PFSK-1 (cell line): Measurements from ENCODE around the gene CARD10.

Source experiments
- FOXP2 ChIP-seq: optimal IDR thresholded peaks from 2 replicates; pipeline ENCODE3; 2011; ENCODE audit warnings: borderline replicate concordance, control low read depth, inconsistent platforms; ENCODE audit not compliant: insufficient read depth; ENCODE audit errors: extremely low read length, extremely low read depth
- POLR2AphosphoS5 ChIP-seq: IDR thresholded peaks from 2 replicates; pipeline ENCODE4 v1.6.1; 2012; ENCODE audit warnings: low read depth, mild to moderate bottlenecking, control low read depth, low read length, moderate library complexity
- SIN3A ChIP-seq: IDR thresholded peaks from 2 replicates; pipeline ENCODE4 v1.6.1; 2012; ENCODE audit warnings: mild to moderate bottlenecking, low read length, moderate library complexity, borderline replicate concordance; ENCODE audit not compliant: insufficient read depth
- TAF1 ChIP-seq: IDR thresholded peaks from 2 replicates; pipeline ENCODE4 v1.6.1; 2012; ENCODE audit warnings: low read length, control low read depth, borderline replicate concordance; ENCODE audit not compliant: insufficient read depth

- no peak for TF ChIP-seq FOXP2
- TF ChIP-seq POLR2AphosphoS5: no peak
- TF ChIP-seq TAF1: no peak
- TF ChIP-seq SIN3A: no peak
Observed at GRCh38 chr22:37440875-37441274, 78.3 kb downstream of the CARD10 start.
